SJSA1 (cell line): ENCODE data around the gene LECT2. TPM values are rescaled to one million over a fixed set of nuclear protein-coding genes. Genes with fewer than 3 reads are reported as not detected.

ENCODE experiments used
- DNase-seq, 2 experiments: peaks; one replicate each; pipeline ENCODE4 v3.0.0-alpha.2; 2015 to 2020; ENCODE audit warnings: low spot score in 2 of 2, low read depth in 1 of 2
- H3K27ac ChIP-seq: fragments of 250-450 bp; sonication (Bioruptor Pico); 2 replicates; pipeline ENCODE4 v1.5.1; 2020; ENCODE audit warnings: mild to moderate bottlenecking, moderate library complexity
- H3K27me3 ChIP-seq: fragments of 250-450 bp; sonication (Bioruptor Pico); replicated peaks from 2 replicates; pipeline ENCODE4 v1.5.1; 2020; ENCODE audit warnings: mild to moderate bottlenecking, moderate library complexity
- H3K36me3 ChIP-seq: fragments of 250-450 bp; sonication (Bioruptor Pico); 2 replicates; pipeline ENCODE4 v1.5.1; 2020; ENCODE audit warnings: mild to moderate bottlenecking
- H3K4me1 ChIP-seq: fragments of 250-450 bp; sonication (Bioruptor Pico); replicated peaks from 2 replicates; pipeline ENCODE4 v1.6.1; 2021; ENCODE audit warnings: mild to moderate bottlenecking
- H3K4me3 ChIP-seq: fragments of 250-450 bp; sonication (Bioruptor Pico); 2 replicates; pipeline ENCODE4 v1.5.1; 2020; ENCODE audit warnings: mild to moderate bottlenecking
- H3K9me3 ChIP-seq: fragments of 250-450 bp; sonication (Bioruptor Pico); replicated peaks from 2 replicates; pipeline ENCODE4 v1.5.1; 2020; ENCODE audit warnings: mild to moderate bottlenecking
- total RNA-seq: library from RNA; depleted of rRNA; stranded (reverse); fragments of >200 nt; shearing (Covaris generic); gene quantifications from 2 replicates; pipeline ENCODE4 v1.2.3, GENCODE V29; 2014

LECT2 gene
- total RNA-seq, 1 experiment from 2014 or later = not detected

GRCh38 chr5:135973323-135974020 is 18.7 kb upstream of the LECT2 start:
- DNase-seq = peak in 1 of 2 experiments; percentile 44
- Histone ChIP-seq H3K4me3 (no peak overlapping the region), H3K36me3 (no peaks in the 10 kb centered on the region), H3K27ac (peak overlapping the region; percentile 3; the same call in 1 of the 2 replicates), H3K4me1 (peaks cover 10% of the 10 kb centered on the region), H3K27me3 (no peaks in the 10 kb centered on the region), H3K9me3 (no peaks in the 10 kb centered on the region)

GRCh38 chr5:135971701-135972100 is 16.9 kb upstream of the LECT2 start:
- DNase-seq = no peak
- Histone ChIP-seq H3K27me3 (no peaks in the 10 kb centered on the region), H3K4me1 (peaks cover 17% of the 10 kb centered on the region), H3K27ac (no peak overlapping the region), H3K9me3 (no peaks in the 10 kb centered on the region), H3K36me3 (no peaks in the 10 kb centered on the region), H3K4me3 (no peak overlapping the region)

GRCh38 chr5:135966790-135967189 is 12.0 kb upstream of the LECT2 start:
- Histone ChIP-seq H3K27ac (no peak overlapping the region), H3K4me3 (no peak overlapping the region), H3K9me3 (no peaks in the 10 kb centered on the region), H3K36me3 (no peaks in the 10 kb centered on the region), H3K4me1 (peaks cover 16% of the 10 kb centered on the region), H3K27me3 (no peaks in the 10 kb centered on the region)
- no peak for DNase-seq

GRCh38 chr5:135966165-135966564 is 11.4 kb upstream of the LECT2 start:
- no peak overlapping the region for H3K27ac ChIP-seq
- no peaks in the 10 kb centered on the region for H3K27me3 ChIP-seq
- no peaks in the 10 kb centered on the region for H3K36me3 ChIP-seq
- DNase-seq = no peak
- H3K9me3 ChIP-seq = no peaks in the 10 kb centered on the region
- H3K4me1 ChIP-seq = peaks cover 16% of the 10 kb centered on the region
- no peak overlapping the region for H3K4me3 ChIP-seq

GRCh38 chr5:135965504-135965903 is 10.7 kb upstream of the LECT2 start:
- no peaks in the 10 kb centered on the region for H3K9me3 ChIP-seq
- no peaks in the 10 kb centered on the region for H3K27me3 ChIP-seq
- no peak overlapping the region for H3K4me3 ChIP-seq
- no peak for DNase-seq
- peaks cover 16% of the 10 kb centered on the region for H3K4me1 ChIP-seq
- no peaks in the 10 kb centered on the region for H3K36me3 ChIP-seq
- no peak overlapping the region for H3K27ac ChIP-seq

GRCh38 chr5:135964670-135965320 is 10.0 kb upstream of the LECT2 start:
- H3K36me3 ChIP-seq = no peaks in the 10 kb centered on the region
- no peak for DNase-seq
- no peak overlapping the region for H3K27ac ChIP-seq
- H3K4me1 ChIP-seq = peaks cover 16% of the 10 kb centered on the region
- H3K9me3 ChIP-seq = no peaks in the 10 kb centered on the region
- no peak overlapping the region for H3K4me3 ChIP-seq
- no peaks in the 10 kb centered on the region for H3K27me3 ChIP-seq

- no peak for DNase-seq
- Histone ChIP-seq H3K27ac (no peak overlapping the region), H3K9me3 (no peaks in the 10 kb centered on the region), H3K4me1 (peaks cover 4% of the 10 kb centered on the region), H3K4me3 (no peak overlapping the region), H3K27me3 (no peaks in the 10 kb centered on the region), H3K36me3 (no peaks in the 10 kb centered on the region)
Measured at GRCh38 chr5:135955525-135955924, 742 bp upstream of the LECT2 start.

- H3K36me3 ChIP-seq = no peaks in the 10 kb centered on the region
- H3K27me3 ChIP-seq = no peaks in the 10 kb centered on the region
- no peak for DNase-seq
- no peaks in the 10 kb centered on the region for H3K9me3 ChIP-seq
- no peak overlapping the region for H3K27ac ChIP-seq
- peaks cover 7% of the 10 kb centered on the region for H3K4me1 ChIP-seq
- no peak overlapping the region for H3K4me3 ChIP-seq
Measured at GRCh38 chr5:135953850-135954249, 933 bp downstream of the LECT2 start.

- DNase-seq = no peak
- H3K27ac ChIP-seq = no peak overlapping the region
- H3K4me3 ChIP-seq = no peak overlapping the region
- H3K4me1 ChIP-seq = peaks cover 7% of the 10 kb centered on the region
- H3K27me3 ChIP-seq = no peaks in the 10 kb centered on the region
- H3K36me3 ChIP-seq = no peaks in the 10 kb centered on the region
- H3K9me3 ChIP-seq = no peaks in the 10 kb centered on the region
Measured at GRCh38 chr5:135952683-135953082, 2.1 kb downstream of the LECT2 start.

GRCh38 chr5:135951807-135952206 is 3.0 kb downstream of the LECT2 start:
- Histone ChIP-seq H3K36me3 (no peaks in the 10 kb centered on the region), H3K27ac (no peak overlapping the region), H3K4me3 (no peak overlapping the region), H3K27me3 (no peaks in the 10 kb centered on the region), H3K9me3 (no peaks in the 10 kb centered on the region), H3K4me1 (peaks cover 7% of the 10 kb centered on the region)
- DNase-seq = no peak

GRCh38 chr5:135951257-135951656 is 3.5 kb downstream of the LECT2 start:
- DNase-seq = no peak
- H3K4me3 ChIP-seq = no peak overlapping the region
- H3K9me3 ChIP-seq = no peaks in the 10 kb centered on the region
- no peak overlapping the region for H3K27ac ChIP-seq
- H3K4me1 ChIP-seq = peaks cover 9% of the 10 kb centered on the region
- H3K27me3 ChIP-seq = no peaks in the 10 kb centered on the region
- H3K36me3 ChIP-seq = no peaks in the 10 kb centered on the region

GRCh38 chr5:135950611-135951010 is 4.2 kb downstream of the LECT2 start:
- Histone ChIP-seq H3K36me3 (no peaks in the 10 kb centered on the region), H3K4me3 (no peak overlapping the region), H3K27me3 (no peaks in the 10 kb centered on the region), H3K4me1 (peaks cover 16% of the 10 kb centered on the region), H3K27ac (no peak overlapping the region), H3K9me3 (no peaks in the 10 kb centered on the region)
- no peak for DNase-seq

GRCh38 chr5:135944967-135945560 is 9.7 kb downstream of the LECT2 start:
- DNase-seq = peak; percentile 72 to 76
- H3K27me3 ChIP-seq = peaks cover 2% of the 10 kb centered on the region; the same call in 1 of the 2 replicates
- no peaks in the 10 kb centered on the region for H3K36me3 ChIP-seq
- H3K9me3 ChIP-seq = no peaks in the 10 kb centered on the region
- no peak overlapping the region for H3K4me3 ChIP-seq
- no peak overlapping the region for H3K27ac ChIP-seq
- peaks cover 14% of the 10 kb centered on the region for H3K4me1 ChIP-seq

GRCh38 chr5:135944564-135944963 is 10.2 kb downstream of the LECT2 start:
- no peak for DNase-seq
- H3K27ac ChIP-seq = no peak overlapping the region
- no peaks in the 10 kb centered on the region for H3K36me3 ChIP-seq
- peaks cover 2% of the 10 kb centered on the region; the same call in 1 of the 2 replicates for H3K27me3 ChIP-seq
- H3K4me1 ChIP-seq = peaks cover 14% of the 10 kb centered on the region
- no peak overlapping the region for H3K4me3 ChIP-seq
- H3K9me3 ChIP-seq = no peaks in the 10 kb centered on the region
